GM12891 (cell line): Measurements from ENCODE around the gene ENOX1.

Source experiments
- DNase-seq: peaks from one replicate; pipeline ENCODE4 v3.0.0; 2011; ENCODE audit warnings: low spot score; ENCODE audit not compliant: insufficient read length
- FAIRE-seq: peaks from 2 replicates; lab custom pipeline; 2011; peaks lifted over from hg19 to GRCh38; lab: Jason Lieb, UNC
- PAX5 ChIP-seq: IDR thresholded peaks from 2 replicates; pipeline ENCODE4 v1.6.1; 2011; ENCODE audit warnings: low read length, moderate library complexity, mild to moderate bottlenecking; ENCODE audit not compliant: insufficient read depth, severe bottlenecking
- POLR2A ChIP-seq: IDR thresholded peaks from 2 replicates; pipeline ENCODE4 v1.6.1; 2011; ENCODE audit warnings: low read depth, low read length, control low read depth
- POLR2AphosphoS5 ChIP-seq: IDR thresholded peaks from 2 replicates; pipeline ENCODE4 v1.6.1; 2011; ENCODE audit warnings: low read depth, low read length, control low read depth
- POU2F2 ChIP-seq: IDR thresholded peaks from 2 replicates; pipeline ENCODE4 v1.6.1; 2011; ENCODE audit warnings: low read depth, mild to moderate bottlenecking, control low read depth, low read length, moderate library complexity
- SPI1 ChIP-seq: IDR thresholded peaks from 2 replicates; pipeline ENCODE4 v1.6.1; 2011; ENCODE audit warnings: low read depth, low read length, control low read depth
- TAF1 ChIP-seq: IDR thresholded peaks from 2 replicates; pipeline ENCODE4 v1.6.1; 2011; ENCODE audit warnings: low read depth, low read length, control low read depth

Gene ENOX1

GRCh38 chr13:43544631-43545030, 242.1 kb downstream of the ENOX1 start:
- DNase-seq (no peak), FAIRE-seq (no peak)
- no peak for TF ChIP-seq PAX5

GRCh38 chr13:43544011-43544410, 242.8 kb downstream of the ENOX1 start:
- TF ChIP-seq POLR2A (no peak), POU2F2 (no peak), PAX5 (no peak), POLR2AphosphoS5 (no peak), TAF1 (no peak), SPI1 (no peak)
- FAIRE-seq (no peak), DNase-seq (no peak)

GRCh38 chr13:43543331-43543730, 243.4 kb downstream of the ENOX1 start:
- FAIRE-seq (no peak), DNase-seq (no peak)
- no peak for TF ChIP-seq SPI1
- no peak for TF ChIP-seq PAX5
- no peak for TF ChIP-seq POLR2A
- no peak for TF ChIP-seq POU2F2
- TF ChIP-seq TAF1 = no peak
- TF ChIP-seq POLR2AphosphoS5 = no peak

- no peak for FAIRE-seq
- DNase-seq = no peak
- no peak for TF ChIP-seq SPI1
- no peak for TF ChIP-seq POLR2A
- TF ChIP-seq PAX5 = no peak
- no peak for TF ChIP-seq POU2F2
- TF ChIP-seq TAF1 = no peak
- TF ChIP-seq POLR2AphosphoS5 = no peak
Observed at GRCh38 chr13:43537124-43537523, 249.6 kb downstream of the ENOX1 start.

- DNase-seq (no peak), FAIRE-seq (no peak)
- TF ChIP-seq POU2F2 = no peak
- no peak for TF ChIP-seq TAF1
- no peak for TF ChIP-seq POLR2A
- TF ChIP-seq PAX5 = no peak
Observed at GRCh38 chr13:43529796-43530195, 257.0 kb downstream of the ENOX1 start.

GRCh38 chr13:43528992-43529391, 257.8 kb downstream of the ENOX1 start:
- no peak for TF ChIP-seq TAF1
- TF ChIP-seq POU2F2 = no peak
- no peak for TF ChIP-seq POLR2AphosphoS5
- no peak for TF ChIP-seq PAX5
- TF ChIP-seq SPI1 = no peak
- no peak for TF ChIP-seq POLR2A
- no peak for FAIRE-seq
- DNase-seq = no peak

GRCh38 chr13:43522788-43523187, 264.0 kb downstream of the ENOX1 start:
- FAIRE-seq = no peak
- TF ChIP-seq TAF1 (no peak), POU2F2 (no peak), POLR2AphosphoS5 (no peak), SPI1 (no peak), POLR2A (no peak), PAX5 (no peak)
- no peak for DNase-seq

GRCh38 chr13:43520351-43520750, 266.4 kb downstream of the ENOX1 start:
- TF ChIP-seq SPI1 = no peak
- TF ChIP-seq POU2F2 = no peak
- TF ChIP-seq PAX5 = no peak
- no peak for TF ChIP-seq TAF1
- TF ChIP-seq POLR2A = no peak
- TF ChIP-seq POLR2AphosphoS5 = no peak
- DNase-seq (no peak), FAIRE-seq (no peak)

GRCh38 chr13:43518833-43519232, 267.9 kb downstream of the ENOX1 start:
- TF ChIP-seq POLR2A = no peak
- TF ChIP-seq TAF1 = no peak
- TF ChIP-seq POU2F2 = no peak
- no peak for TF ChIP-seq POLR2AphosphoS5
- TF ChIP-seq PAX5 = no peak
- no peak for TF ChIP-seq SPI1
- DNase-seq = no peak
- no peak for FAIRE-seq

- TF ChIP-seq POLR2A = no peak
- no peak for TF ChIP-seq SPI1
- TF ChIP-seq PAX5 = no peak
- no peak for TF ChIP-seq POU2F2
- TF ChIP-seq TAF1 = no peak
- DNase-seq = no peak
- FAIRE-seq = no peak
Observed at GRCh38 chr13:43516401-43516833, 270.4 kb downstream of the ENOX1 start.
